ENCODE results near the gene CAMK2N1.
A peak's percentile ranks its signal among the peaks of the same experiment; 100 is the strongest.
"Not testable (repeated sequence)": the region's sequence is repeated elsewhere in the genome, so short reads cannot be mapped to it uniquely, and the experiment has no call there.

CAMK2N1 gene

DNA sequence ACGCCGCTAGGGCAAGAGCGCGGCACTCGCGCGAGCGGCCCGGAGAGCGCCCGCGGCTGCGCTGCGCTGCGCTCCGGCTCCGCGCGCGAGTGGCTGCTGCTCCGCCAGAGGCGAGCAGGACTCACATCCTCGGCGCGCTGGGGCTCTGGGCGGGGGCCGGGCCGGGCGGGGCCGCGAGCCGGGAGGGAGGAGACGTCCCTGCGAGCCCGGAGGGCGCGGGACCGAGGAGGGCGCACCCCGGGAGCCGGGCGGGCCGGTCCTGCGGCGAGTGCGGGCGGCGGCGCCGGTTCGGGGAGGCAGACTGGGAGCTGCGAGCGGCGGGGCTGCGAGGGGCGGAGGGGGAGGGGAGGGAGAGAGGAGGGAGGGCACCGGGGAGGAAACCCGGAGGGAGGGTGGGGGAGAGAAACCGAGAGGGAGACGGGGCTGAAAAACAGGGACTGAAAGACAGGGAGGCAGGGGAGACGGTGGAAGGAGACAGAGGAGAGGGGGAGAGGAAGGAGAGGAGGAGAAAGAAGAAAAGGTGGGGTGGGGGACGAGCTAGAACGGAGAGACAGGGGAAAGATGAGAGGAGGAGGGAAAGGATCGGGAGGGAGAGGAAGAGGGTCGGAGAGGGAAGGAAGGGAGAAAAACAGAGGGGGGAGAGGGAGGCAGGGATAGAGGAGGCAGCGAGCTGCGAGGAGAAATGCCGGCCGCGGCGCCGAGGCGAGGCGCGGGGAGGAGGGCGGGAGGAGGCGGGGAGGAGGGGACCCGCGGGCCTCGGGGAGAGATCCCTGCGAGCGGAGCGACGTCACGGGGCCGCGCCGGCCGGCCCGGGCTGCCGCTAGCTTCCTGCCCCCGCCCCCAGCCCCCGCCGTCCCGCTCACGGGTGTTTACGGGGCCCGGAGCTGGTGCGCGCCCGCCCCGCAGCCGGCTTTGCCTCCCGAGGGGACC is at the start of gene CAMK2N1:
TSS of gene CAMK2N1 (minus strand) at position 684 of the 930 bp plus-strand sequence. CDS start 831 bp downstream, outside the sequence.
- peak; percentile 76 for DNase-seq

DNA sequence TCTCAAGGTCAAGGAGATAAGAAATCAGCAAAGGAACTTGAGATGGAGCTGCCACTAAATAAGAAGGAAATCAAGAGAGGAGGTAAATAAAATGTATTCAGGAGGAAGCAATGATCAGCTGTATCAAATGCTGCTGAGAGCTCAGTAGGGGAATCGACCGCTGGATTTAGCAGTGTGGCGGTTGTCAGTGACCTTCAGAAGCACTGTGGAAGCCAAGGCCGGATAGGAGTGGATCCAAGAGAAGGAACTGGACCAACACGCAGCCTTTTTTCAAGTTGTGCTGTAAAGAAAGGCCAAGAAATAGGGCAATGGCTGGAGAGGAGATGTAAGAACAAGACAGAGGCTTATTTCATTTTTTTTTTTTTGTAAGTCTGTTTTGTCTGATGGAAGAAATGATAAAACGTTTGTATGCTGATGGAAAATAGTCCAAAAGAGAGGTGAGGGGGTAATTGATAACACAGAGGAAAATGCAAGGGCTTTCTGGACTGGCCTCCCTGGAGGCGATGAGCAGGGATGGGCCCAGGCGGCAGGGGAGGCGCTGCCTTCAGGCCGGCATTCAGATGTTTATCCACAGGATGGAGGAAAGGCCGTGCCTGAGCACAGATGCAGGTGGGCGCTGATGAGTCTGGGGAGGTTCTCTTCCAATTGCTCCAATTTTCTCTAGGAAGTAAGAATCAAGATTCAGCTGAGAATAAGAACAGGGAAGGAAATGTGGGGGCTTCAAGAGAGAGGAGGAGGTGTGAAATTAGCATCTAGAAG is 48.8 kb upstream of the CAMK2N1 start:
- DNase-seq = no peak

DNA sequence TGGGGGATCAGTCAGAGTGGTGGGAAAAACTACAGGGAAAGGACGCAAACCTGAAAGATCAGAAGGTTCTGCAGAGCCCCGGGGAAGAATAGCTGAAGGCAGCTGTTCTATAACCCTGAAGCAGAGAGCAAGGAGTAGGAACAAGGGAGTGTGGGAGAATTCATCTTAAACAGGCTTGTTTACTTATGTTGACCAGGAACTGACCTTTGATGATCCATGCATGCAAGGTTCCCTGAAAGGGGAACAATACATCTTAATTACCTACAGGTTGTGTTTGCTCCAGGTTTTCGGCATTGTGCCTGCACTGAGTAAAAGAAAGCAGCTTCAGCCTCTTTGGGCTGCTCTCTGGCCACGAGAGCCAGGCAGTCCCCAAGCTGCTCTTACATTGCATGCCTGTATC is 47.6 kb upstream of the CAMK2N1 start:
- no peak for DNase-seq

DNA sequence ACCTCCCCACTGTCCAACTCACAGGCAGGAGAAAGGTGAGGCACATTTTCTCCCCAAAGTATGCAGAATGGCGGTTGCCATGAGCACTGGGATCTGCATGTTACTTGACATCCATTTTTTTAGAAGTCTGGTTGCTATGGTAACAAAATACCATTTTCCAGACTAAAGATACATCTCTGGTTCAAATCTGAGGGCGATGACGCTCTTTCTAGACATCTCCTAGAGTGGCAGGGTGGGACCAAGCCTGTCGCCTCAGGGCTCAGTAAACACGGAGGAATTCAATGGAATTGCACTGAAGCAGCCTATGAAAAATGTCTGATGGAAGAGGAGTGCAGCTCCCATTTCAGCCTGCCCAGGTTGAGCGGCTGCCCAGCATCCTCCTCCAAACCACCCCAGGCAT is 44.9 kb upstream of the CAMK2N1 start:
- DNase-seq = no peak

DNA sequence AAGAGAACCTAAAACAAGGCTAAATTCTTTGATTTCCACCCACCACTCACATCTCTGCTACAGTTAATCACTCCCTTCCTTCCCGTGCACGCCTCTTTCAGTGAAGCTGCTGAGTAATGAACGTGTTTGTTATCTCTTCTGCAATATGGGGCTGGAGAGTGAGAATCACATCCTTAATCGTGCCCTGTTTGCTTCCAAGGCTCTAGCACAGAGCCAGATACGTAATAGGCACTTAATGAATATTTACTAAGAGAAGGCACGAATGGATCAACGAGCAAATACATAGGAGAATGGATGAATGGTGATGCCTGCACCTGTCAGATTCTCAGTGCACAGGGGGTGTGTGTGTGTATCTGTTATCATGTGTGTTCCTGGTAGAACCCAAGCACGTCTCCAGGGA is 44.3 kb upstream of the CAMK2N1 start:
- DNase-seq = no peak

DNA sequence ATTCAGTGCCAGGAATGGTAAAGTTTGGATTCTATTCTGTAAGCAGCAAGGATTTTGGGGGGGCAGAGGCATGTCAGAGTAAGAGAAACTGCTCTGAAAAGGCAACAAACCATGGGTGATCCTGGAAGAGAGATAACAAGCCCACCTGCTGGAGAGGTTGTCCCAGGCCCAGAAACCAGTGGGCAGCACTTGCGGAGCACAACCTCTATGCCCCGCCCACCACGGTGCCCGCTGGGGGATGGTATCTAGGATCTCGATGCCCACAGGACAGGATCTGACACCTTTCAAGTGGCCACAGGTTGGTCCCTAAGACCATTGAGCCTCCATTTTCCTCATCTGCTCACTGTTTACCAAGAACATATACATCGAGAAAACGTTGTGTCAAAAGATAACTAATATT is 42.2 kb upstream of the CAMK2N1 start:
- no peak for DNase-seq

DNA sequence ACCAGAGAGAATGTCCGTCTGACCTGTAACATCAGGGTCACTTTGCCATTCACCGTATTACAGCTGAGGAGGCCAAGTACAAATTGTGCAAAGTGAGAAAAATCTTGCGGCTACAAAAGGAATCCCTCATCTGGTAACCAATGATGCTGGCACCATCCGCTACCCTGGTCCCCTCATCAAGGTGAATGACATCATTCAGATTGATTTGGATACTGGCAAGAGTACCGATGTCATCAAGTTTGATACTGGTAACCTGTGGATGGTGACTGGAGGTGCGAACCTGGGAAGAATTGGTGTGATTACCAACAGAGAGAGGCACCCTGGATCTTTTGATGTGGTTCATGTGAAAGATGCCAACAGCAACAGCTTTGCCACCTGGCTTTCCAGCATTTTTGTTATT is 40.3 kb upstream of the CAMK2N1 start:
- no peak for DNase-seq

DNA sequence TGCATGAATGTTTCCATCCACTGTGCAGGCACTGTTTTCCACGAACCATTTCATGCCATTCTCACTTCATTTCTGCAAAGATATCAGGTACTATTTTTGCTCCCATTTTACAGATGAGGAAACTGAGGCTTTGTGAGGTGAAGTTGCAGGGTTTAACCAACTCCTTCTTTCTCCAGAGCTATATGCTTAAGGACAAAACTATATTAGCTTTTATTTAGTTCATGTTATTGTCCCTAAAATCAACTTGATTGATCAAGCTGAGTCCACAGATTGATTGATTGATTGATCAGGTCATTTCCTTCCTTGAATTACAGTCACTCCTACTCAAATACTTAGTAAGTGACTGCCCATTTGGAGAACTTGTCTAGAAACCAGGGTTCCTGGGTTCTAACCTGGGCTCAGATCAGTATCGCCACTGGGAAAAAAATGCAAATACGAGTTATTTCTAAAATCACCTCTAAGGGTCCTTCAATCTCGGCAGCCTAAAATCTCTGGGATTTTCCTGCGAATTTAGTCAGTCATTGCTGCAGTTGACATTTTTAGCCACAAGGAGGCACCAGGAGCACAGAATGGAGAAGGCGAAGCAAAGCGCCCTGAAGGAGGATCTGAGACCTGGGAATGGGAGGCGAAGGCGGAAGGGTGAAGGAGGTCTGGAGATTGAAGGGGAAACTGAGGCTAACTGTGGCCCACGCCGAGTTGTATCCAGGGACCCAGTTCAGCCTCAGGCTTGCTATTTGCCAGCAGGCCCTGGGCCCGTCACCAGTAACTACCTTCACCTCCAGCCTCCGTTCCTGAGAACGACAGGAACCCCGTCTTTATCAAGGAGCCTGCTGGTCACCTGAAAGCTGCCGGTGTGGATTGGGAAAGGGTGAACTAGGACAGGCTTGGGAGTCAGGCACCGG is 36.2 kb upstream of the CAMK2N1 start:
- peak; percentile 71 for DNase-seq

DNA sequence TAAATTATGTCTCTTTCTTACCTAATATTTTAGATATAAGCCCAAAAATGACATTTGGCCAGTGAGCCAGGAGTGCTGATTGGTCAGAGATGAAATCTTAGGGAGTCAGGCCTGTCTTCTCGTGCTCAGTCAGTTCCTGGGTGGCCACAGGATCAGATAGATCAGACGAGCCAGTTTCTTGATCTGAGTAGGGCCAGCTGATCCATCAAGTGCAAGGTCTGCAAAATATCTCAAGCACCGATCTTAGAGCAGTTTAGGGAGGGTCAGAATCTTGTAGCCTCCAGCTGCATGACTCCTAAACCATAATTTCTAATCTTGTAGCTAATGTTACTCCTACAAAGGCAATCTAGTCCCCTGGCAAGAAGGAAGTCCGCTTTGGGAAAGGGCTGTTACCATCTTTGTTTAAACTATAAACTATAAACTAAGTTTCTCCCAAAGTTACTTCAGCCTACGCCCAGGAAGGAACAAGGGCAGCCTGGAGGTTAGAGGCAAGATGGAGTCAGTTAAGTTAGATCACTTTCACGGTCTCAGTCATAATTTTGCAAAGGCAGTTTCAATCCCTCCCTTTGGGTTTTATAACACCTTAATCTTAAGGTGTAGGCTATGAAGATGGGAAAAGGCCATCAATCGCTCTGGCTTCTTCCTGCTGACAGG is 33.7 kb upstream of the CAMK2N1 start:
- not testable (repeated sequence) for DNase-seq

DNA sequence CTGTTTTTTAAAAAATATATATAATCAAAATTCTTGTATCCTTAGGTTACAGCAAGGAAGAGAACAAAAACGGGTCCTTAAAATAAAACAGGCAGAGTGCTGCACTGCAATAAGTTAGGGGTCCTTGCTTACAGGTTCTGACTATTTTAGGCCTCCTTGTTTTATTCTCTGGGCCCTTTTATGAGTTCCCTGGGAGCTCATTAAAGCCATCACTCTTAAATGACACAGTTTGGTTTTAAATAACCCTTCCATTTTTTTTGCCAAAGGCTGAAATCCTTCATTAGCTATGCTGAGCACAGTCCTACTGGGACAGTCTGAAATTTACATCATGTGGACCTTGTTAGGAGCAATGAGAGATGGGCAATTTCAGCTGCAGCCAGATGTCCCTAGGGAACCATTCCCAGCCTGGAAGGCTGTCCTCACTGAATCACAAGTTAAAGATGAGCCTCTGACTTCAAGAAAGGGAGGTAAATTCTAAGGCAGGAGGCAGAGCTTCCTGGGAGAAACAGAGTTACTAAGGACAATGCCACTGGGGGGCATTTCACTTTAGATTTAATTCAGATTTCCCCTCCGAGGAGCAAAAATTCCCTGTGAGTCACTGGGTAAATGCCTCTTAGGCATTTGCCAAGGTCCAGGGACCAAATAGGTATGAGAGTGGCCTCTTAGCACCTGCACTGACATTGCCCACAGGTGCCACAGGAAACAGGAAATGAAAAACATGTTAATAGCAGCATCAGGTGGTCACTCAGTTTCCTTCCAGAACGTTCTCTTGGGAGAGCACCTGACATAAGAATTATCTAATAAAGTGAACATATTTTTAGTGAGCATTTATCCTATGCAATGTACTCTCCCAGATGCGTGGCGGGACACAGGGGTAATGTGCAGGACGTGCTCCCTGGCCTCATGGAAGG is 25.8 kb upstream of the CAMK2N1 start:
- DNase-seq = no peak

DNA sequence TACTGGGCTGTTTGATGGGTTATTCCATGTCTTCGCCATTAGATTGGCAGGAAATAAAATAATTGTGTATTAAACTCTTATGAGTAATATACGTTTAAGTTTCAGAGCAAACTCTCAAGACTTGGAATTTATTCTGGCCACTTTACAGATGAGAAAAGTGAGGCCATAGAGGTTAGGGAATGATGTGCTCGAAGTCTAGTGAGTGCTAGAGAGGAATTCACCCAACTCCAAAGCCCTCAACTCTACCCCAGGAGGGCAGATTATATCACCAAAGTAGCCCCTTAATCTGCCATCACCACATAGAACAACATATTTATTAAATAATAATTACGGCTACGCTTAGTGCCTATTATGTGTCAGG is 22.4 kb upstream of the CAMK2N1 start:
- DNase-seq = no peak

DNA sequence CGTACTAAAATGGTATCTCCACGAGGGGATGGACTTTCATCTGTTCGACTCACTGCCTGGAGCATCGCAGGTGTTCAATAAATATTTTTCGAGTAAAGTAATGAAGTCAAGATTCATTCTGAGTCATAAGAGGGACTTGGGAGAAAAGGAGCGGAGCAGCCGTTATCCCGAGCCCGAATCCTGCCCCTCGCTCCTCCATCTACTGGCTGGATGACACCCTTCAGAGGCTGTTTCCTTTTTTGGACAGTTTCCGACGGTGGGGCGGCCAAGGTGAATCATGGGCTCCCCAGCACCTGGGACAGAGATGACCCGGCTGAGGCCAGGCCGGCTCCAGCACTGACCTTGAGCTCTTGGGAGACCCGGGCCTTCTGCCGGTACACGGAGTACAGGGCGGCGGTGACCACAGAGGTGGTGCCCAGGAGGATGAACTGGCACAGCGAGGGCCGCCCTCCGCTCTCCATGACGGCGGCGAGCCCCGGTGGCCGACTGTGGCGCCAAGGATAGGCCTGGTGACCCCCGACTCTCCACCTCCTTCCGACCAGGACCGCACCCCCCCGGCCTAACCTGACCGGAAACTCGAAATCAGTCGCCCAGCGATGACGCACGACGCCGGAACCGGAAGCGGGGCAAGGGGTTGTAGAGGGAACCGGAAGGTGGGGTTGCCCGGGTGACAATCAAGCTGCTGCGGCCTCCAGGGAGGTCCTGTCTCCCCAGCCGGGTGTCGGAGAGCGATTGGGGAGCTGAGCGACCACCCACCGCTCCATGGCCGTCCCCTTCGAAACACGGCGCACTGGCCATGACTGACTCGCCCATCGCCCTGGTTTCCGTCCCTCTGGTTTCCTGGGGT is 21.8 kb upstream of the CAMK2N1 start, which contains the start of gene MUL1:
TSS of gene MUL1 (minus strand) at position 588 of the 847 bp plus-strand sequence. CDS start at position 461, 127 bp downstream.
- peak; percentile 94 for DNase-seq

DNA sequence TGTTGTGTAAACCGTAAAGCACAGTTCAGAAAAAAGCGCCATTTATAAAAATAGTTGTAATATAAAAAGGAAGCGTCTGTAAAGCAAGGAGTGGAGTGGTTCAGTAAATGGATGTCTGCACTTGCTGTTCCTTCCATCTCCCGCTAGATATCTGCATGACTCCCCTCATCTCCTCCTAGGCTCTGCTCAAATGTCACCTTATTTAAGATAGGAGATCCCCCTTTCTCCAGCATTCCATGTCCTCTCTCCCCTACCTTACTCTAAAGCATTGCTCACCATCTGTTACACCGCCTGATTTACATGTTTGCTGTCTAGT is 21.2 kb upstream of the CAMK2N1 start:
- no peak for DNase-seq

DNA sequence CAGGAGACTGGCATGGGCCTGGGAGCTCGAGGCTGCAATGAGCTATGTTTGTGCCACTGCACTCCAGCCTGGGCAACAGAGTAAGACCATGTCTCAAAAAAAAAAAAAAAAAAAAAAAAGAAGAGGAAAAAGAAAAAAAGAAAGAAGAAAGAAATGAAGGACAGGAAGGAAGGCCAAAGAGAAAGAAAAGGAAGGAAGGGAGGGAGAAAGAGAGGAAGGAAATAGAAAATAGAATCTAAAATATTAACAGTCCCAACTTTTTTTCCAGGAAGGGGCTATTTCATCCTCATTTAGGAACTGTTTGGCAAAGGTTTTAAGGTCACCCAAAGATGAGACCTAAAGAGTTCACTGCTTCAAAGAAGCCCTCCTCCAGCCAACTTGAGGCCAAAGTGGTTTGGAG is 19.5 kb upstream of the CAMK2N1 start:
- DNase-seq = no peak

DNA sequence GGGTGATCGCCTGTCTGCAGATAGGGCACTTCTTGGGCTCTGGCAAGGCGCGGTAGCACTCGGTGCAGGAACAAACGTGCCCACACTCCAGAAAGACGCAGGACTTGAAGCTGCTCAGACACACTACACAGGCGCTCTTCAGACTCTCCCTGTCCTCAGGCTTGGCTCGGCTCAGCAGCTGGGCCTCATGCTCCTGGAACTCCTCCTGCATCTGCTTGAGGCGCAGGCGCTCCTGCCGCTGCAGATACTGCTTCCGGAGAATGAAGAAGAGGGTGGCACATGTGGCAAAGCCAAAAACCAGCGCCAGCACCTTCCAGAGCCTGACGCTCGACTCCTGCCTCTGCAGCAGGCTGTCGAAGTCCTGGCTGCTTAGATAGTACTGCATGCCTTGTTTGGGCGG is 14.7 kb upstream of the CAMK2N1 start:
- no peak for DNase-seq

DNA sequence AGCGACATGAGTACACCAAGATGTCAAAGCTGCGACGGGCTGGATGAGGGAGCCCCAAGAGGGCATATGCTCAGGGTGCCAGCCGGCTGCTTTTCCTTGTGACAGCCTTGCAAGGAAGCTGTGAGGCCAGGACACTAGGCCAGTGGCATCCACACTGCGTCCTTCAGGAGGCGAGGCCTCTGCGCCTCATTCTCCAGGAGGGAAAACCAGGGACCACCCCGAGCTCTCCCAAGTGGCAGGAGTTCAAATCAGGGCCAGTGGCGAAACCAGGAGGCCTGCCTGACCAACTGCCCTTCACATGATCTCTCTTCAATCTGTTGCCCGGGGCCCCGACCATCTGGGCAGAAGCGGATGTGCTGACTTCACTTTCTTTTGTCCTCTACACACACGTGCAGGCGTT is 13.7 kb upstream of the CAMK2N1 start:
- DNase-seq = no peak

DNA sequence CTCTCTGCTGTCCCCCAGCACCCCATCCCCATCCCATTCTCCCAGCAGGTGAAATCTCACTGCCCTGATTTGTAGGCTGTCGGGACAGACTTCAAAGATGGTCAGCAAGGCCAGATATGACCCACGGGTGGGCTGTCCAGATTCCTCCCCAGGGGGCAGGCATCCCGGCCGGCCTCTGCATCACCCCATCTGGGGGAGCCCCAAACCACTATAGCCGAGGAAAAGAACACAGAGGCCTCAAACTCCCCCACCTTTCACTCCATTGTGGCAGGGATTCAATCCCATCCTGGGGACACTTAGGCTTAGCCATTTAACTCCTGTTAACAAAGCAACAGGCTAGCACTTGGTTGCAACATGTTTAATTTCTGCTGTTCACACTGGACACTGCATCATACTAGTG is 13.1 kb upstream of the CAMK2N1 start:
- DNase-seq = no peak

DNA sequence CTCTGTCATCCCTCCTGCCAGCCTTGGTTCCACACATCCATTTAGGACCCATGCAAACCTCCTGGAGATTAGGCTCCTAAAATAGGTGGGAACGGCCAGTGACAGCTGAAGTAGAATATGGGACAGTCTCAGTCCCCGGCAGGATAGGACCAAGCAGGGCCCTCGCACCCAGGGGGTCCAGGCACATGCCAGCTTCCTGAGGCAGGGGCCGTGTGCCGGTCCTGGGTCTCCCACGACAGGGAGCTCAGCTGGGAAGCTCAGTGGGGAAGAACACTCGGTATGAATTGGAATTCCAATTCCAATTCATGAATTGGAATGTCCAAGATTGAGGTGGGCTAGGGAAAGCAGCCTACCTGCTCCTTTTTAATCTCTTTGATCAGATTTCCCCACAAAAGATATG is 12.1 kb upstream of the CAMK2N1 start:
- DNase-seq = no peak

DNA sequence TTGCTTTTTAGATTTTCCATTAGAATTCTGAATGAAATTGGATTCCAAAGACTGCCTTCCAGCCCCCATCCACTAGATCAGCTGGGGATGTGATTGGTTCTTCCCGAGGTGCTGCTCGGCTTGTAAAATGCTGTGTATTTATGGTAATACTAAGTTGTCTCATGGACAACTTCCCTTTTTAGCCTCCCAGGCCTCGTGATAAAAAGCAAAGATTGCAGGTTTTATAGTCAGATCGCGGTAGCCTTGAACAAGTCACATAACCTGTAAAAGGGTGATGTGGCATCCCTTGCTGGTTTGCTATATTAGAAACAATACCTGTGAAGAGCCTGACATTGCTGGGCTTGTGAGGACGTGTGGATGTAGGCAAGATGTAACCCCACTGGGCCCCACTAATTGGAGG is 11.5 kb upstream of the CAMK2N1 start:
- no peak for DNase-seq

DNA sequence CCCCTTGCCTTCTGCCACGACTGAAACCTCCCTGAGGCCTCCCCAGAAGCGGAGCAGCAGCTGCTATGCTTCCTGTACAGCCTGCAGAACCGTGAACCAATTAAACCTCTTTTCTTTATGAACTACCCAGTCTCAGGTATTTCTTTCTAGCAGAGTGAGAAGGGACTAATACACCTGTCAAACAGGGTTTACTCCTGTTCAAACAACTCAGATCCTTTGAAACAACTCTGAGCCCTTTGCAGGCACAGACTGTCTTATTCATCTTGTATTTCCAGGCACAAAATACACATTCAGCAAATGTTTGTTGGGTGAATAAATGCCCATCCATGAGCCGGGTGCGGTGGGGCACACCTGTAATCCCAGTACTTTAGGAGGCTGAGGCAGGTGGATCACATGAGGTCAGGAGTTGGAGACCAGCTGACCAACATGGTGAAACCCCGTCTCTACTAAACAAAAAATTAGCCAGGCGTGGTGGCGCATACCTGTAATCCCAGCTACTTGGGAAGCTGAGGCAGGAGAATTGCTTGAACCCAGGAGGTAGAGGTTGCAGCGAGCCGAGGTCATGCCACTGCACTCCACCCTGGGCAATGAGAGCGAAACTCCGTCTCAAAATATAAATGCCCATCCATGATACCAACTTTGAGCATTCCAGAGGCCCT is 10.8 kb upstream of the CAMK2N1 start:
- DNase-seq = not testable (repeated sequence)
